CD4-positive, alpha-beta T cell treated with Interleukin-17A for 1 hour (primary cell): ENCODE measurements around the gene POLR3G.

Experiments
- DNase-seq: peaks from one replicate; pipeline ENCODE4 v3.0.0-alpha.2; 2020

The POLR3G gene

GRCh38 chr5:90553711-90554110 lies 79.0 kb downstream of the POLR3G start:
- no peak for DNase-seq

GRCh38 chr5:90554358-90555006 lies 79.8 kb downstream of the POLR3G start:
- no peak for DNase-seq

GRCh38 chr5:90555666-90556065 lies 81.0 kb downstream of the POLR3G start:
- no peak for DNase-seq

- no peak for DNase-seq
Observed at GRCh38 chr5:90557391-90557790, 82.7 kb downstream of the POLR3G start.

GRCh38 chr5:90557871-90558270 lies 83.2 kb downstream of the POLR3G start:
- DNase-seq, result no peak

GRCh38 chr5:90558344-90559192 lies 83.9 kb downstream of the POLR3G start, which contains the start of gene ADGRV1:
TSS of gene ADGRV1 (plus strand) at chr5:90558797. CDS start at chr5:90558896, 99 bp downstream.
- DNase-seq, result no peak

- no peak for DNase-seq
Observed at GRCh38 chr5:90560771-90561170, 86.1 kb downstream of the POLR3G start.

- no peak for DNase-seq
Observed at GRCh38 chr5:90561766-90562165, 87.1 kb downstream of the POLR3G start.

- no peak for DNase-seq
Observed at GRCh38 chr5:90562341-90562740, 87.7 kb downstream of the POLR3G start.

- no peak for DNase-seq
Observed at GRCh38 chr5:90563108-90563507, 88.4 kb downstream of the POLR3G start.
